ENCODE data around the gene MEF2C.

- TF ChIP-seq EP300 (IDR thresholded peaks at IDR 0.05) (no peak), CTCF (IDR thresholded peaks at IDR 0.05) (no peak), POLR2A (IDR thresholded peaks at IDR 0.05) (no peak), POLR2AphosphoS5 (IDR thresholded peaks at IDR 0.05) (no peak)
Measured at GRCh38 chr5:88776692-88777091, 106.3 kb downstream of the MEF2C start.

All from stomach (tissue), 4 donors.